Nephron progenitor cell (in vitro differentiated cells): ENCODE data around the gene KIRREL3.
A peak's percentile ranks its signal among the peaks of the same experiment; 100 is the strongest.

Source experiments
- DNase-seq: peaks from one replicate; pipeline ENCODE4 v3.0.0; 2021
- H3K27ac Mint-ChIP-seq: 2 replicates; pipeline ENCODE4 v1.8.0; 2021; ENCODE audit warnings: mild to moderate bottlenecking, moderate library complexity, mixed read lengths
- H3K27me3 Mint-ChIP-seq: 2 replicates; pipeline ENCODE4 v1.8.0; 2021; ENCODE audit warnings: mild to moderate bottlenecking, low read depth, mixed read lengths; ENCODE audit not compliant: poor library complexity
- H3K36me3 Mint-ChIP-seq: 2 replicates; pipeline ENCODE4 v1.8.0; 2021; ENCODE audit warnings: low read depth, mixed read lengths
- H3K4me1 Mint-ChIP-seq: 2 replicates; pipeline ENCODE4 v1.8.0; 2021; ENCODE audit warnings: mixed read lengths
- H3K4me3 Mint-ChIP-seq: 2 replicates; pipeline ENCODE4 v1.8.0; 2021; ENCODE audit warnings: mild to moderate bottlenecking, moderate library complexity, mixed read lengths
- H3K9me3 Mint-ChIP-seq: 2 replicates; pipeline ENCODE4 v1.8.0; 2021; ENCODE audit warnings: mild to moderate bottlenecking, moderate library complexity, mixed read lengths
- TF ChIP-seq, protein P1 (sequence below): fragments of 200-600 bp; sonication (generic); IDR thresholded peaks from 2 replicates; pipeline ENCODE4 v1.5.0; 2021; ENCODE audit warnings: antibody characterized with exemption

Gene KIRREL3

GRCh38 chr11:127000291-127000968 is at the start of gene KIRREL3:
TSS of gene KIRREL3 (minus strand) at chr11:127000770.
- Mint-ChIP-seq H3K4me3 (no peak within 1 kb of the TSS), H3K36me3 (no peaks in the 10 kb centered on the region), H3K9me3 (no peaks in the 10 kb centered on the region), H3K4me1 (peaks cover 39% of the 10 kb centered on the region), H3K27ac (no peak within 1 kb of the TSS), H3K27me3 (peaks cover 12% of the 10 kb centered on the region)
- TF ChIP-seq, protein P1, sequence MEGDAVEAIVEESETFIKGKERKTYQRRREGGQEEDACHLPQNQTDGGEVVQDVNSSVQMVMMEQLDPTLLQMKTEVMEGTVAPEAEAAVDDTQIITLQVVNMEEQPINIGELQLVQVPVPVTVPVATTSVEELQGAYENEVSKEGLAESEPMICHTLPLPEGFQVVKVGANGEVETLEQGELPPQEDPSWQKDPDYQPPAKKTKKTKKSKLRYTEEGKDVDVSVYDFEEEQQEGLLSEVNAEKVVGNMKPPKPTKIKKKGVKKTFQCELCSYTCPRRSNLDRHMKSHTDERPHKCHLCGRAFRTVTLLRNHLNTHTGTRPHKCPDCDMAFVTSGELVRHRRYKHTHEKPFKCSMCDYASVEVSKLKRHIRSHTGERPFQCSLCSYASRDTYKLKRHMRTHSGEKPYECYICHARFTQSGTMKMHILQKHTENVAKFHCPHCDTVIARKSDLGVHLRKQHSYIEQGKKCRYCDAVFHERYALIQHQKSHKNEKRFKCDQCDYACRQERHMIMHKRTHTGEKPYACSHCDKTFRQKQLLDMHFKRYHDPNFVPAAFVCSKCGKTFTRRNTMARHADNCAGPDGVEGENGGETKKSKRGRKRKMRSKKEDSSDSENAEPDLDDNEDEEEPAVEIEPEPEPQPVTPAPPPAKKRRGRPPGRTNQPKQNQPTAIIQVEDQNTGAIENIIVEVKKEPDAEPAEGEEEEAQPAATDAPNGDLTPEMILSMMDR: no peak
- peak; percentile 64 for DNase-seq

DNA sequence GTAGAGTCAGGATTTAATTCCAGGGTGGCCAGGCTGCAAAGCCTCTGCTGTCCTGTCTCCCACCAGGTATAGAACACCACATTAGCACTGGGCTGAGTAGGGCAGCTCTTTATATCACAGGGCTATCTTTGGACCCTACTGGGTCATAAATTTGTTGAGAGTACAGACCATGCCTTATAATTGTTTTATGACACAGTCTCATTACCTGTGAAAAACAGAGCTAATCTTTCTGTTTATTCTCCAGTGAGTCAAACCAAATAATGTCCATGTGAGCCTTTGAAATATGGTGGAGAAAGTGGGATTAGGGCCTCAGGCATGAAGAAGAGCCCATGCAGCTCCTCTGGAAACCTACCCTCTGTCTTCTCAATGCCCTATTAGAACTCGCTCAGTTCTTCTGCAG is 49.6 kb upstream of the KIRREL3 start:
- no peaks in the 10 kb centered on the region for H3K9me3 Mint-ChIP-seq
- TF ChIP-seq, protein P1: no peak
- no peak overlapping the region for H3K4me3 Mint-ChIP-seq
- no peaks in the 10 kb centered on the region for H3K36me3 Mint-ChIP-seq
- peaks cover 5% of the 10 kb centered on the region for H3K27me3 Mint-ChIP-seq
- H3K4me1 Mint-ChIP-seq: peaks cover 15% of the 10 kb centered on the region
- DNase-seq: no peak
- no peak overlapping the region for H3K27ac Mint-ChIP-seq

- H3K4me3 Mint-ChIP-seq: no peak overlapping the region
- no peak overlapping the region for H3K27ac Mint-ChIP-seq
- no peak for DNase-seq
- H3K36me3 Mint-ChIP-seq: no peaks in the 10 kb centered on the region
- H3K9me3 Mint-ChIP-seq: no peaks in the 10 kb centered on the region
- TF ChIP-seq, protein P1: no peak
- H3K4me1 Mint-ChIP-seq: peaks cover 14% of the 10 kb centered on the region
- peaks cover 7% of the 10 kb centered on the region for H3K27me3 Mint-ChIP-seq
Measured at GRCh38 chr11:127049486-127049885, 48.9 kb upstream of the KIRREL3 start.

- H3K36me3 Mint-ChIP-seq: no peaks in the 10 kb centered on the region
- TF ChIP-seq, protein P1: no peak
- DNase-seq: no peak
Measured at GRCh38 chr11:127044535-127044934, 44.0 kb upstream of the KIRREL3 start.

GRCh38 chr11:127042445-127042844 is 41.9 kb upstream of the KIRREL3 start:
- no peak overlapping the region for H3K4me3 Mint-ChIP-seq
- TF ChIP-seq, protein P1: no peak
- DNase-seq: no peak

More at GRCh38 chr11:127044535-127044934, 44.0 kb upstream of the KIRREL3 start:
- no peaks in the 10 kb centered on the region for H3K9me3 Mint-ChIP-seq
- H3K4me3 Mint-ChIP-seq: no peak overlapping the region
- peaks cover 7% of the 10 kb centered on the region for H3K27me3 Mint-ChIP-seq
- H3K4me1 Mint-ChIP-seq: peaks cover 10% of the 10 kb centered on the region
- no peak overlapping the region for H3K27ac Mint-ChIP-seq

GRCh38 chr11:127039591-127039990 is 39.0 kb upstream of the KIRREL3 start:
- no peak for DNase-seq
- Mint-ChIP-seq H3K9me3 (no peaks in the 10 kb centered on the region), H3K27me3 (no peaks in the 10 kb centered on the region), H3K4me3 (peak overlapping the region; percentile 3), H3K36me3 (no peaks in the 10 kb centered on the region), H3K27ac (no peak overlapping the region), H3K4me1 (peaks cover 41% of the 10 kb centered on the region)
- TF ChIP-seq, protein P1: no peak

More at GRCh38 chr11:127042445-127042844, 41.9 kb upstream of the KIRREL3 start:
- H3K36me3 Mint-ChIP-seq: no peaks in the 10 kb centered on the region
- peaks cover 30% of the 10 kb centered on the region for H3K4me1 Mint-ChIP-seq
- no peaks in the 10 kb centered on the region for H3K9me3 Mint-ChIP-seq
- no peak overlapping the region for H3K27ac Mint-ChIP-seq
- H3K27me3 Mint-ChIP-seq: peaks cover 4% of the 10 kb centered on the region
